ENCODE data around the gene VCL.
"Not testable (repeated sequence)": the region's sequence is repeated elsewhere in the genome, so short reads cannot be mapped to it uniquely, and the experiment has no call there.

The VCL gene

DNA sequence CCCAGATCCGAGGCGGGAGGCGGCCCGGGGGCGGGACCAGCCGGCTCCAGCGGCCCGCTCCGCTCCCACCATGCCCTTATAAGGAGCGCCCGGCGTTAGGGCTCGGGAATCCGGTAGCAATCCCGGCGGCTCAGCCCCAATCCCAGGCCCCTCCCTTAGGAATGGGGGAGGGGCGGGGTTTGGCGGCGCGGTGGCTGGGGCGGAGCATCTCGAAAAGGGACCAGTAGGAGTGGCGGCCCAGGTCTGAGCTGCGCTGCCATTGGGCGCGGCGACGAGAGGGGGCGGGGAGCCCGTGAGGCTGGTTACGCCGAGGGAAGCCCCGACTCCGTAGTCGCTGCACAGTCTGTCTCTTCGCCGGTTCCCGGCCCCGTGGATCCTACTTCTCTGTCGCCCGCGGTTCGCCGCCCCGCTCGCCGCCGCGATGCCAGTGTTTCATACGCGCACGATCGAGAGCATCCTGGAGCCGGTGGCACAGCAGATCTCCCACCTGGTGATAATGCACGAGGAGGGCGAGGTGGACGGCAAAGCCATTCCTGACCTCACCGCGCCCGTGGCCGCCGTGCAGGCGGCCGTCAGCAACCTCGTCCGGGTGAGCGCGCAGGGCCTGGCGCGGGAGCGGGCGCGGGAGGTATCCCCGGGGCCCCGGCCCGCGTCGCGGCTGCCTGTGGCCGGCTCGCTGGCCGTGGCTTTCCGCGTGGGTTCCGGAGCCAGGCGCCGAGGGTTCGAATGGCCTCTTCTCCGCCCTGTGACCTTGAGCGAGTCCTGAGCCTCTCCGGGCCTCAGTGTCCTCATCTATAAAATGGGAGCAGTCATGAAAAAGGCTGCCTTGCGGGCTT, at the start of gene VCL:
Gene VCL (plus strand): TSS at position 330 of the 836 bp plus-strand sequence. CDS start 92 bp downstream, at position 422.
- peak; percentile 93 for DNase-seq

DNA sequence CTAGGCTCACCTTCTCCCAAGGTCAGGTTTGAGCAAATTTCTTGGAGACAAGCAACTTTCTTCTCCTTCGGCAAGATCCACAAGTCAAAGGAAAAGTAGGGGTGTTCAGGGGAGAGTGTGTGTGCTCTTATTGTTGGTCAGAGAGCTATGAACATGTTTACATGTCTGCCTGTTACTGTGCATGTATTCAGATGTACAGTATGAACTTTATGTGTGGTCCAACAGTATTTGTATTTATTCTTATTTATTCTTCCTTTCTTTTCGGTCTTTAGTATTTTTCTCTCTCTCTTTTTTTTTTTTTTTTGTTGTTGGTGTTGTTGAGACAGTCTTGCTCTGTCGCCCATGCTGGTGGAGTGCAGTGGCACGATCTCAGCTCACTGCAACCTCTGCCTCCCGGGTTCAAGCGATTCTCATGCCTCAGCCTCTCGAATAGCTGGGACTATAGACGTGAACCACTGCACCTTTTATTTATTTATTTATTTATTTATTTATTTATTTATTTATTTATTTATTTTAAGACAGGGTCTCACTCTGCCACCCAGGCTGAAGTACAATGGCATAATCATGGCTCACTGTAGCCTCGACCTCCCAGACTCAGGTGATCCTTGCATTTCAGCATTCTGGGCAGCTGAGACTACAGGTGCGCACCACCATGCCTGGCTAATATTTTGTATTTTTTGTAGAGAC, 48.8 kb upstream of the VCL start:
- DNase-seq, result no peak

DNA sequence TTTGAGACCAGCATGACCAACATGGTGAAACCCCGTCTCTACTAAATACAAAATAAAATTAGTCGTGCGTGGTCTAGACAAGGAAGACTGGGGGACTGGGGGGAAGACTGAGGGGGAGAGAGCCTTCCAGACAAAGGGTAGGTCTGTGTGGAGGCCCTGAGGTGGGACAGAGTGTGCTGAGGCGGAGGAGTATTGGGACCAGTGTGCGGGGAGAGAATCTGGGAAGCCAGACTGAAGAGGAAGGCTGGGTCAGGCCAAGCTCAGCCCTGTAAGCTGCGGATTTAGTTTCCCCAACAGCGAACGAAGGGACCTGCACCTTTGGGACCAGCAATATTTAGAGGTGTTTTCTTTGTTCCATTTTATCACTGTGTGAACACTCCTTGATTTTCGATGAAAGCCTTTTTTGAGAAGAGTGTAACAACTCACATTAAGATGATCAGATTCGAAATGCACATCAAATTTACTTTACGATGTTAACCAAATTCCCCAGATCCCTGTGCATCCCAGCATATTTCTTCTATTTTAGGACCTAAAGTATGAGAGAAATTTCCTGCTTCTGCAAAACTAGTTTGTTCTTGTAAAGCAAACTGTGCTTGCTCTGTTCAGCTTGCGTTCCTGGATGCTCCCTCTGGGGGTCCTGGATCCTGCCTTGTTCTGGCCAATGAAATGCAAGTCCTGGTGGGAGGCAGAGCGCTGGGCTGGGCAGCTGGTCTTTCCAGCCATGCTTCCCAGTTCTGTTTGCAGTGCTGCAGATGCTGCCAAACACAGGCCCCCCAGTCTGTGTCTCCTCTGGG, 47.6 kb upstream of the VCL start:
- DNase-seq, result no peak

DNA sequence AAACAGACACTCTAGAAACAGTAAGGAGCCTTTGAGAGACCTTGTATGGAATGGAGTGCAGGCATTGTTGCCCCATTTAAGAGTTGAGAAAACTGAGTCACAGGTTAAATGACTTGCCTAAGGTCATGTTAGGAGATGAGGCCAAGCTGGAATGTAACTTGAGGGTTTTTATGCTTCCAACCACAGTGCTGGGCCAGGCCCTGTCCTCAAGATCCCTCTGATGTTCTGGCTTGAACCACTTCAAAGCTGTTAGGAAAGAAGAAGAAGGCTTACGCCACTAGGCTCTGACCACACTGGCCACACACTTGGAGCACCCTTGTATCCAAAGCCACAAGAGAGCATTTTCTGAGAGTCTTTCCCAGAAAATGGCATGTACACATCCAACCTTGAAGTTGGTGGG, 44.3 kb upstream of the VCL start:
- no peak for DNase-seq

DNA sequence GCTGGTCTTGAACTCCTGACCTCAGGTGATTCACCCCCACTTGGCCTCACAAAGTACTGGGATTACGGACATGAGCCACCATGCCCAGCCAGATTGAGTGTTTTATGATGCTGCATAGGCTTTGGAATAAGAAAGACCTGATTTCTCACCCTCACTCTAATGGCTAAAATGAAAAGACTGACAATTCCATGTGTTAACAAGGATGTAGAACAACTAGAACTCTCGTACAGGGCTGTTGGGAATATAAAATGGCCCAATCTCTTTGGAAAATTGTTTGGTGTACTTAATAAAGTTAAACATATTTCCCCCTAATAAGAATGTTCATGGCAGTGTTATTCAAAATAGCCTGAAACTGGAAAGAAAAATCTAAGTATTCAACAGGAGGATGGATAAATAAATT, 43.2 kb upstream of the VCL start:
- DNase-seq, result no peak

DNA sequence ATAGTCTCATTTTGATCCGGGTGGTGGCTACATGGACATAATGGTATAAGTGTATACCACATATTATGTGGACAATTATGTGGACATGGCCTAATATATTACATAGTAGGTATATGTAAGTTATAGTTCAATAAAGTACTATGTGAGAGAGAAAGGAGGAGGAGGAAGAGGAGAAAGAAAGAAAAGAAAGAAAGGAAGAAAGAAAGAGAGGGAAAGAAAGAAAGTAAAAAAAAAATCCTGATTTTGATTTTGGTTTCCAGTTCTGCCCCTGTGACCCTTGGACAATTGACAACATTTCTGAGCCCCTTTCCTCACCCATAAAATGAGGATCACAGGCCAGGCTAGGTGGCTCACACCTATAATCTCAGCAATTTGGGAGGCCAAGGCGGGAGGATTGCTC, 42.2 kb upstream of the VCL start:
- DNase-seq, result no peak

DNA sequence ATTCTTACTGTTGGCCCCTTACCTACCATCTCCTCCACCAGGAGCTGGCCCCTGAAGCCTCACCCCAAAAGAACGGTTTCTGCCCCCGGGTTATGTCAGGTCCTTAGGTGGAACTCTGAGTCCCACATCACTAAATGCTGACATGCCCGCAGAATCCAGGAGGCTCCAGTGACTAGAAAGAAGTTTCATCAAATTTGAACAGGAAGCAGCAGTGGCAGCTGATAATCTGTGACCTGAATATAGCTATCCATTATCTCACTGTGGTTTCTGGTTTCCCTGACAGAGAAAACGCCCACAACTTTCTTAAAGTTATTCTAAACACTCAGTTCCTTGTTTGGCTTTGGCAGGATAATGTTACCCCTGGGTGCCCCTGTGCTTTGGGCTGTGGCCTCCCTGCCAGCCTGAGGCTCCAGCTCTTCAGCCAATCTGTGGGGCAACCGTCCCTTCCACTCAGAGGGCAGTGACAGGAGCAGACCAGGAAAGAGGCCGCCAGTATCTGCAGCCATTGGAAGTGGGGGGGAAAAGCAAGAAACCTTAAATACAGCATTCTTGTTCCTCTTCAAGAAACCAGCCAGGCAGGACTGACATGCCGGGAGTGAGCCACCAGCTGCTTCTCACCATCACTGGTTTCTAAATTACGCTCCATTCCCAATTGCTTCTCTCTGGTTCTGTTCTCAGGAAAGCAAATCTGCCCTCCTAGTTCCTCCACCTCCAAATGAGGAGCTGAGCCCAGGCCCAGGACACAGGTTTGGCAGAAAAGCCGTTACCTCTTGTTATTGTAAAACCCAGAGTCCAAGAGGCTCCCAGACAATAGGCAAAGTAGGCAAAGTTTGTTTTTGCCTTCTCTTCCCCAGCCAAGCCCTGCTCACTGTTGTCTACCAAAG, 41.2 kb upstream of the VCL start:
- DNase-seq, result no peak

DNA sequence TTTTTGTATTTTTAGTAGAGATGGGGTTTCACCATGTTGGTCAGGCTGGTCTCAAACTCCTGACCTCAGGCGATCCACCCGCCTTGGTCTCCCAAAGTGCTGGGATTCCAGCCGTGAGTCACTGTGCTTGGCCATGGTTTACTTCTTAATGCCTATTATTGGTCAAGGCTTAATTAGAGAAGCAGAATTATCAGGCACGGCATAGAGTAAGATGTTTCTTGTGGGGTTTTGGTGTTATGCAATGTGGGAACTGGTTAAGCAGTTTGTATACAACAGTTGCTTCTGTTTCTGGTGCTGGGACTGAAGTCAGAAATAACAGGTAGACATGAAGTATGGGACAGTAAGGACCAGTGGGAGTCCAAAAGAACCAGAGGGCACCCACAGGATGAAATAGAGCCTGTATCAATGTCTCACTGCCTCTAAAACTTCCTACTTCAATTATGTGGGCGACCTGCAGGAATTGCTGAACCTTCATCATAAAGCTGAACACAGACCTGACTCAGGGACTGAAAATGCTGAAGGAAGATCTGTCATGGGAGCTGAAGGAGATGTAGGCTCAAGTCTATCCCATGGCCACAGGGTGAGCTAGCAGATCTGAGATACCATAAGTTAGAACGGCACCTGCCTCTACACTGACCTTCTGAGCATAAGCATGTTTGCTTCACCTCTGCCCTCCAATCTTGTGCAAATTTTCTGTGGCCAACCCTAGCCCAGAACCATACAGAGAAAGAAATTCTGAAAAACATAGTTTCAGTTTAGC, 38.3 kb upstream of the VCL start:
- DNase-seq, result no peak

DNA sequence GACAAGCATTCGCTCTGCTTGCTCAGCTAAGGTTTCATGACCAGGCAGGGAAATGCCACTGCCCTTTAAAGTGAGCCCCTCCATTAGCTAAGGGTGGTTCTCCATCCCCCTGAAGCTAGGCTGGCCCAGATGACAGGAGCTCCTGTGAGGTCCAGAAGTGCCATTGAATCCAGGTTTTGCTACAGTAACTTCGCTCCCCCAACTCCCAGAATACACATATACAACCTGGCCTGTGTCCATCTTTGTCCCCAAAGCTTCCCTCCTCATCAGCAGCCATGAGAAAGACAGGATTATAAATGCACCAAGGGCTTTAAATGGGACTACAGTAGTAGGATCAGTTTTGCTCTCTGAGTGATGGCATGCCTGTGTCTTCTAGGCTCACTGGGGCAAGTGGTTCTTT, 35.5 kb upstream of the VCL start:
- no peak for DNase-seq

DNA sequence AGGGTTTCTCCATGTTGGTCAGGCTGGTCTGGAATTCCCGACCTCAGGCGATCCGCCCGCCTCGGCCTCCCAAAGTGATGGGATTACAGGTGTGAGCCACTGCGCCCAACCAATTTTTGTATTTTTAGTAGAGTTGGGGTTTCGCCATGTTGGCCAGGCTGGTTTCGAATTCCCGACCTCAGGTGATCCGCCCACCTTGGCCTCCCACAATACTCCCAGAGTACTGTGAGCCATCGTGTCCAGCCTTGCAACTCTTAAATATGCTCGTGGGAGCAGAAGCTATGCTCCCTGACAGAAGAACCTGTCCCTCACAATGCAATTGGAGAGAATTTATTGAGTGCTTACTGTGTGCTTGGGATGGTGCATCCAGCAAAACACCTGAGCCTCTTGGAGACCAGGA, 34.4 kb upstream of the VCL start:
- DNase-seq, result not testable (repeated sequence)

DNA sequence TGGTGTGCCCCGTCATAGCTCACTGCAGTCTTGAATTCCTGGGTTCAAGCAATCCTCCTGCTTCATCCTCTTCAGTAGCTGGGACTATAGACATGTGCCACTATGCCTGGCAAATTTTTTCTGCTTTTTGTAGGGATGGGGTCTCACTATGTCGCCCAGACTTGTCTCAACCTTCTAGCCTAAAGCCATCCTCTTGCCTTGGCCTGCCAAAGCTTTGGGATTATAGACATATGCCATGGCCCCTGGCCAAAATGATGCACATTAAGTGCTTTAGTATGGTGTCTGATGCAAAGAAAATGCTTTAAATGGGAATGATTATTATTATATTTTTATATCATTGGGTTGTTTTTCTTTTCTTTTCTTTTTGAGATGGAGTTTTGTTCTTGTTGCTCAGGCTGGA, 33.2 kb upstream of the VCL start:
- no peak for DNase-seq

DNA sequence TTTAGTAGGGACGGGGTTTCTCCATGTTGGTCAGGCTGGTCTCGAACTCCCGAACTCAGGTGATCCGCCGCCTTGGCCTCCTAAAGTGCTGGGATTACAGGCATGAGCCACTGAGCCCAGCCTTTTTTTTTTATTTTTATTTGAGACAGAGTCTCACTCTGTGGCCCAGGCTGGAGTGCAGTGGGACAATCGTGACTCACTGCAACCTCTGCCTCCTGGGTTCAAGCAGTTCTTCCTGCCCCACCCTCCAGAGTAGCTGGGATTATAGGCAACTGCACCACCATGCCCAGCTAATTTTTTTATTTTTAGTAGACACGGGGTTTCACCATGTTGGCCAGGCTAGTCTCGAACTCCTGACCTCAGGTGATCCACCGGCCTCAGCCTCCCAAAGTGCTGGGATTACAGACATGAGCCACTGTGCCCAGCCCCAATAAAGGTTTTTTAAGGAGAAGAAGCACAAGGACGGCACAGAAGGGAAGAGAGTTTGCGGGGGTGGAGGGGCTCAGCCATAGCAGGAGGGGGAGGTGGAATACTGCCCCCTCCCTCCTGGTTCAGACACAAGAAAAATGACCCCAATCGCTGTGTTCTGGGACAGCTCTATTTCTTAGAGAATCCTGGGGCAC, 32.5 kb upstream of the VCL start:
- not testable (repeated sequence) for DNase-seq

DNA sequence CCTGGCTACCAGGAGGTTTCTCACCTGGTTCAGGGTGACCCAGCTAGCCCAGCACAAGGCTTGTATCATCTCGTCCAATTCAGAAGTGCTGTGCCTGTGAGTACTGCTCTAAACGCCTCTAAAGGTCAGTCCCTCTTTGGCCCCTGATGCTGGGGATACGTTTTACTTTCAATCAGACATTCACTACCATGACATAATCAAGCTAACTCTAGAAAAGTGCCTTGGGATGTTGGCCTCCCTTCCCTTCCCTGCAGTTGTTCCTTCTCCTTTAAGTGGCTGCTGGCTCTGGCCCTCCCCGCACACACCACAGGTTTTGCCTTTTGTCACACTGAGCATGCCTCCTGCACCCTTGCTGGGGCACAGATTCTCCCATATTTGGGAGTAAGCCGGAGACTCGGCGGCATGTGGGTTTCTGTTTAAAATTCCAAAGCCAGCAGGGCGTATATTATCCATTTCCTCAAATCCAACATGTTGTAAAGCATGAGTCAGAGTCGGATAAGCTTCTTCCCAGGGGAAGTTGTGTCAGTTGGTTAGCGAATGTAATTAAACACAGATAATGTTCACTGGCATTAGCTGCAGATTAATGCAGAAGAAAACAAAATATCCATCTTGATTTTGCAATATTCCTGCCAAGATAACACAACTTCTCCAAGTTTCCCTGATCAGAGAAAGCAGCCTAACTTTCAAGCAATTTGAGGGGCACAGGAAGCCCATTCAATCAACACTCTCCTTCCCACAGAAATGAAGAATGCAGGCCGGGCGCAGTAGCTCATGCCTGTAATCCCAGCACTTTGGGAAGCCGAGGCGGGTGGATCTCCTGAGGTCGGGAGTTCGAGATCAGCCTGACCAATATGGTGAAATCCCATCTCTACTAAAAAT, 31.8 kb upstream of the VCL start:
- no peak for DNase-seq

DNA sequence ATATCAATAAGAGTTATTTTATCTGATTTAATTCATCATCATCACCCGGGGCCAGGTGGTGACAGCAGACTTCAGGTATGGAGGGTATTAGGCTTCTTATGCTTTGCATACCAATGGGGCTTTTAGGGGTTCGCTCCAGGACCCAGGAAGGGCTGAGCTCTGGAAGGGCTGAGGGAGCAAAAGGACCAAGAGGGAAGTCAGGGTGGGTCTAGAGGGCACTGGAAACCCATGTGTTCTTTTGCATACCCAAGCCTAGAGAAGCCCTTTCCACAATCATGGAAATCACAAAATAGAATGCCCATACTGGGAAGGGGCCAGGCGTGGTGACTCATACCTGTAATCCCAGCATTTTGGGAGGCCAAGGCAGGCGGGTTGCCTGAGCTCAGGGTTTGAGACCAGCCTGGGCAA, 30.9 kb upstream of the VCL start:
- DNase-seq, result no peak

DNA sequence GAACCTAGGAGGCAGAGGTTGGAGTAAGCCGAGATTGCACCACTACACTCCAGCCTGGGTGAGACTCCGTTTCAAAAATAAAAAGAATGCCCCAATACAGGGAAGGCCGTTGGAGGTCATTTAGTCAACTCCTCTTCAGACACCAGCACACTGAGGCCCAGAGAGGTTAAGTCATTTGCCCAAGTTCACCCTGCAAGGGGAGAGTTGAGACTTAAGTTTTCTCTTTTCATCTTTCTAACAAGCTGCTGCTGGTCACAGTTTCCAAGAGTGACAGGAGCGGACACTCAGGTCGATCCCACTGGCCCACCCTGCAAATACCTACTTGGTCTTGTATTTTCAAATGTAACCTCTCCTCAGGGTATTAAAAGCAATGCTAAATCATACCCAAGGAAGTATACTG, 30.4 kb upstream of the VCL start:
- DNase-seq, result no peak

DNA sequence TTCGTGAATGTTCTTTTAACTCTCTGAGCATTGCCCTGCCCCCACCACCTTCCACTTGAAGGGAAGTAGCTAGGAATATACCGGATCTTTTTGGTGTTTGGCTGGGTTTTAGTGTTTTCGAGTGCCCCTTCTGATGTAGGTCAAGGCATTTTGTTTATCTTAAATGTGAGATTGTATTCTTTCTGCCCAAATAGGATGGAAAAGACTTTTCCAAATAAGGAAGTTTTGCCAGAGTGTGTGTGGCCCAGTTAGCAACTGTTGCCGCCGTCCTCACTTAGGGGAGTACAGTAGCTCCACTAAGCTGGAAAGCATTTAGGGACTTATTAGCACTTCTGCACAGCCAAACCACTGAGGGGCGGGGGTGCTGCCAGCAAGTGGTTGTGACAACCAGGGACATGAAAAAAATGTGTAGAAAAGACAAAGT, 29.8 kb upstream of the VCL start:
- DNase-seq, result no peak

DNA sequence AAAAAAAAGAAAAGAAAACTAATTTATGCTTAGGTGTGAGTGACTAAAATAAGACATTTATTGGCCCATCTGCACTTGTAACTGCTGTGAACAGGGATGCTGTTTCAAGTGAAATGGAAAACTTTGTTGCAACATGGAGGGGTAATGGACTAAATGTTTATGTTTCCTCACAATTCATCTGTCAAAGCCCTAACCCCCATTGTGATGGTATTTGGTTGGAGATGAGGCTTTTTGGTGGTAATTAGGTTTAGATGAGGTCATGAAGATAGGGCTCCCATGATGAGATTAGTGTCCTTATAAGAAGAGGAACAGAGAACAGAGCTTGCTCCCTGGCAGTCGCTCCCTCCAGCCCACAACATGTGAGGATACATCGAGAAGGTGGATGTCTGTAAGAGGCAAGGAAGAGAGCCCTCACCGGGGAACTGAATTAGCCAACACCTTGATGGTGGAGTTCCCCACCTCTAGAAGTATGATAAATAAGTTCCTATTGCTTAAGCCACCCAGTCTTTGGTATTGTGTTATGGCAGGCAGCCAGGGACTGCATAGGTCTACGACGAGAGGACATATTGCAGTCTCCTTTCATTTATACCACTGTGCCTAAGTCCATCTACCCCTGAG, 28.6 kb upstream of the VCL start:
- DNase-seq, result no peak

DNA sequence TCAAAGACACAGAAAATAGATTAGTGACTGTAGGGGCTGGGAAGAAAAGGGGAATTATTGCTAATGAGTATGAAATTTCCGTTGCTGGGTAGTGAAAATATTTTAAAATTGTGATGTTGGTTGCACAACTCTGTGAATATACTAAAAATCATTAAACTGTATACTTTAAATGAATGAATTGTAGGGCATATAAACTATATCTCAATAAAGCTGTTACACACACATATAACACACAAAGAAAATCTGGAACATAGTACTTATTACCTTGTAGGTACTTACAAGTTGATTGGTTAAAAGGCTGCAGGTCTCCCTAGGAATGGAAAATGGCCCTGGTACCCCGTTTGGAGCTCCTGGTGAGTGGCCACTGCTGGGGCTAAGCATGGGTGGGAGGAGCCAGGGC, 27.1 kb upstream of the VCL start:
- no peak for DNase-seq

DNA sequence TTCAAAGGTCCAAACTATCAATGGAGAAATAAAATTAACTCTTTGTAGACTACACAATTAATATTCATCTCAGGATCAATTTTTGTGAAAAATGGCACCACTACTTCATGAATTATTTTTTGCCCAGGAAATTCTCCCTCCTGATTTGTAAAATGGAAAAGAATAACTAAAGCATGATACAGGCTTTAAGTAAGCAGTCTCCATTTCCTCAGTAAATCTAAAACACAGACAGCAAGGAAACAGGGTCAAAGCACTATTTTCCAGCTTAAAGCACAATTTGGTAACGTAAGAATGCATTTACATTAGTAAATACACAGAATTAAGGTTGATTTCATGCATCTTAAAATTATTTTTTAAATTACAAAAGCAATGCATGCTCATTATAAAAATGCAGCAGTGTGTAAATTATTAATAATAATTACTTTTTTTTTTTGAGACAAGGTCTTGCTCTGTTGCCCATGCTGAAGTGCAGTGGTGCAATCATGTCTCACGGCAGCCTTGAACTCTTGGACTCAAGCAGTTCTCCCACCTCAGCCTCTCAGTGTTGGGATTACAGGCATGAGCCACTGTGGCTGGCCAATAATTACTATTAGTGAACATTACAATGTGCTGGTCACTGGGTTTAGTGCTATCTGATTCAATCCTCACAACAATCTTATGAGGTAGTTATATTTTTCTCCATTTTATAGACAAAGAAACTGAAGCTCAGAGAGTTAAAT, 26.1 kb upstream of the VCL start:
- no peak for DNase-seq
